Mesothelial cell of epicardium (in vitro differentiated cells): ENCODE measurements around the gene PDE4D. TPM values are rescaled to one million over a fixed set of nuclear protein-coding genes. Genes with fewer than 3 reads are reported as not detected.

Experiments used
- DNase-seq, 2 experiments: peaks; one replicate each; pipeline ENCODE4 v3.0.0; 2021; ENCODE audit warnings: low spot score in 2 of 2; ENCODE audit not compliant: unreplicated experiment in 2 of 2
- H3K27ac Mint-ChIP-seq: 2 replicates; pipeline ENCODE4 v1.8.0; 2021; ENCODE audit warnings: mixed read lengths
- H3K27me3 Mint-ChIP-seq: 2 replicates; pipeline ENCODE4 v1.8.0; 2021; ENCODE audit warnings: low read depth, mixed read lengths
- H3K36me3 Mint-ChIP-seq: 2 replicates; pipeline ENCODE4 v1.8.0; 2021; ENCODE audit warnings: mixed read lengths
- H3K4me1 Mint-ChIP-seq: 2 replicates; pipeline ENCODE4 v1.8.0; 2021; ENCODE audit warnings: mixed read lengths
- H3K4me3 Mint-ChIP-seq: 2 replicates; pipeline ENCODE4 v1.8.0; 2021; ENCODE audit warnings: mild to moderate bottlenecking, moderate library complexity, mixed read lengths
- H3K9me3 Mint-ChIP-seq: 2 replicates; pipeline ENCODE4 v1.8.0; 2021; ENCODE audit warnings: mixed read lengths
- total RNA-seq: library from RNA; stranded (reverse); gene quantifications from 3 replicates; pipeline ENCODE4 v1.2.1, GENCODE V29; 2021
- TF ChIP-seq, protein P1 (sequence below): fragments of 200-600 bp; sonication (generic); IDR thresholded peaks from one replicate; pipeline ENCODE4 v1.5.0; 2021; ENCODE audit warnings: antibody characterized with exemption; ENCODE audit not compliant: unreplicated experiment

PDE4D gene
- total RNA-seq, 1 donor from 2014 or later = 105 TPM

DNA sequence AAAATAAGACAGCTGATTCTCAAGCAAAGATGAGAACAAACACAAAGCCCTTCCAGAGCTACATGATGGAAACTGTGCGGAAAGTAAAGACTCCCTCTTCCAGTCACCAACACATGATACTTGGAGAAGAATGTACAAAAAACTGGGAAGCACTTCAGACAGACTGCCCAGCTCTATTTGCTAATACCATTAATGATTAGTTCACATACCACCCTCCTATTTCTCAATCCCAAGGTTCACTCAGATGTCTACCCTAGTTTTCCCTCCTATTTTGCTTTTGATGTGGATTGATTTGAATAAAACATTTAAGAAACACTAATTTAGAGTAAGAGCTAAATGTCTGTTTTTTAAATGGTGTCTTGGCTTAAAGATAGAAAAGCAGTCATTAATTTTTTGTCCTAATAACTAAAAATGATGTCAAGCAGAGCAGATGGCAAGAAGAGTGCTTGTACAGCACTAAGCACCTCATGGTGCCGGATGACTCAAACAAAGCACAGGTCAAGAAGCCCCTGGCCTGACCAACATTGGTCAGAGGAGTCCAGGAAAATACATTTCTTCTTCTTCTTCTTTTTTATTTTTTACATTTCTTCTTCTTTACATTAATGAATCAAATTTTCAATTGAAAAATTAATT, 639.4 kb downstream of the PDE4D start:
- Mint-ChIP-seq H3K27me3 (no peaks in the 10 kb centered on the region), H3K4me1 (peaks cover 16% of the 10 kb centered on the region), H3K4me3 (no peak overlapping the region), H3K36me3 (peaks cover 13% of the 10 kb centered on the region), H3K27ac (no peak overlapping the region), H3K9me3 (peaks cover 12% of the 10 kb centered on the region)
- no peak for DNase-seq
- TF ChIP-seq, protein P1, sequence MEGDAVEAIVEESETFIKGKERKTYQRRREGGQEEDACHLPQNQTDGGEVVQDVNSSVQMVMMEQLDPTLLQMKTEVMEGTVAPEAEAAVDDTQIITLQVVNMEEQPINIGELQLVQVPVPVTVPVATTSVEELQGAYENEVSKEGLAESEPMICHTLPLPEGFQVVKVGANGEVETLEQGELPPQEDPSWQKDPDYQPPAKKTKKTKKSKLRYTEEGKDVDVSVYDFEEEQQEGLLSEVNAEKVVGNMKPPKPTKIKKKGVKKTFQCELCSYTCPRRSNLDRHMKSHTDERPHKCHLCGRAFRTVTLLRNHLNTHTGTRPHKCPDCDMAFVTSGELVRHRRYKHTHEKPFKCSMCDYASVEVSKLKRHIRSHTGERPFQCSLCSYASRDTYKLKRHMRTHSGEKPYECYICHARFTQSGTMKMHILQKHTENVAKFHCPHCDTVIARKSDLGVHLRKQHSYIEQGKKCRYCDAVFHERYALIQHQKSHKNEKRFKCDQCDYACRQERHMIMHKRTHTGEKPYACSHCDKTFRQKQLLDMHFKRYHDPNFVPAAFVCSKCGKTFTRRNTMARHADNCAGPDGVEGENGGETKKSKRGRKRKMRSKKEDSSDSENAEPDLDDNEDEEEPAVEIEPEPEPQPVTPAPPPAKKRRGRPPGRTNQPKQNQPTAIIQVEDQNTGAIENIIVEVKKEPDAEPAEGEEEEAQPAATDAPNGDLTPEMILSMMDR = no peak

DNA sequence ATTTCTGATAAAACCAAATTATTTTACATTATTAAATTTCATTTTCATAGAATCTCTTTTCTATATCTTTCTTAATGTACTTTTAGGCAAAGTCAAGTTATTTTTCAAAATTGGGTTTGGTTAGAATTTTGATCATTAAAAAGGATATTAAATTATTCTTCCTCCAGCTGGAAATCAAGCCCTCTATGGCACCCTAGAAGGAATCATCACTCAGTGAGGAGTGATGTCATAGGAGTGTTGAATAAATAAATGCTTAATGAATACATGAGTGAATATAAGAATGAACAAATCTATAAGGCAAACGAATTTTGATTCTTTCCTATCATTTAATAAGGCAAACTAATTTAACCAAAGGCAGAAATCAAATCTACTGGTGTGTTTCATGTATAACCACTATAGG, 639.9 kb downstream of the PDE4D start:
- Mint-ChIP-seq H3K36me3 (peaks cover 13% of the 10 kb centered on the region), H3K9me3 (peaks cover 12% of the 10 kb centered on the region), H3K4me3 (no peak overlapping the region), H3K27me3 (no peaks in the 10 kb centered on the region), H3K4me1 (peaks cover 18% of the 10 kb centered on the region), H3K27ac (no peak overlapping the region)
- TF ChIP-seq, protein P1 = no peak
- DNase-seq = no peak

- no peak for DNase-seq
- TF ChIP-seq, protein P1 = no peak
- Mint-ChIP-seq H3K27me3 (no peaks in the 10 kb centered on the region), H3K9me3 (peaks cover 12% of the 10 kb centered on the region), H3K4me1 (peaks cover 33% of the 10 kb centered on the region), H3K4me3 (no peak overlapping the region), H3K27ac (no peak overlapping the region), H3K36me3 (peaks cover 13% of the 10 kb centered on the region)
Measured at GRCh38 chr5:59251627-59252026, 641.9 kb downstream of the PDE4D start.

- H3K27me3 Mint-ChIP-seq = no peaks in the 10 kb centered on the region
- no peak overlapping the region for H3K27ac Mint-ChIP-seq
- H3K36me3 Mint-ChIP-seq = peaks cover 13% of the 10 kb centered on the region
- peaks cover 39% of the 10 kb centered on the region for H3K4me1 Mint-ChIP-seq
- TF ChIP-seq, protein P1 = no peak
- H3K9me3 Mint-ChIP-seq = peaks cover 12% of the 10 kb centered on the region
- no peak for DNase-seq
- H3K4me3 Mint-ChIP-seq = no peak overlapping the region
Measured at GRCh38 chr5:59249726-59250125, 643.8 kb downstream of the PDE4D start.

GRCh38 chr5:59249160-59249559, 644.4 kb downstream of the PDE4D start:
- H3K9me3 Mint-ChIP-seq = peaks cover 12% of the 10 kb centered on the region
- peaks cover 13% of the 10 kb centered on the region for H3K36me3 Mint-ChIP-seq
- H3K27ac Mint-ChIP-seq = no peak overlapping the region
- H3K4me3 Mint-ChIP-seq = no peak overlapping the region
- DNase-seq = no peak
- peaks cover 37% of the 10 kb centered on the region for H3K4me1 Mint-ChIP-seq
- TF ChIP-seq, protein P1 = no peak
- H3K27me3 Mint-ChIP-seq = no peaks in the 10 kb centered on the region
